Effector CD8-positive, alpha-beta T cell (primary cell): Measurements from ENCODE around the gene SSR2.
A peak's percentile ranks its signal among the peaks of the same experiment; 100 is the strongest.

Source experiments
- DNase-seq: peaks from one replicate; lab custom pipeline; 2025; lab: John Stamatoyannopoulos, UW
- total RNA-seq, 4 experiments: gene quantifications; one replicate each; lab custom pipeline; 2026; lab: John Stamatoyannopoulos, UW

SSR2 gene
- 146 to 160 (median 157) reads per million in 4 experiments for total RNA-seq

GRCh38 chr1:156020293-156021092 is at the start of gene SSR2:
SSR2 (minus strand) TSS chr1:156020951; CDS start chr1:156020167, 784 bp downstream.
- DNase-seq: peak; percentile 76

DNA sequence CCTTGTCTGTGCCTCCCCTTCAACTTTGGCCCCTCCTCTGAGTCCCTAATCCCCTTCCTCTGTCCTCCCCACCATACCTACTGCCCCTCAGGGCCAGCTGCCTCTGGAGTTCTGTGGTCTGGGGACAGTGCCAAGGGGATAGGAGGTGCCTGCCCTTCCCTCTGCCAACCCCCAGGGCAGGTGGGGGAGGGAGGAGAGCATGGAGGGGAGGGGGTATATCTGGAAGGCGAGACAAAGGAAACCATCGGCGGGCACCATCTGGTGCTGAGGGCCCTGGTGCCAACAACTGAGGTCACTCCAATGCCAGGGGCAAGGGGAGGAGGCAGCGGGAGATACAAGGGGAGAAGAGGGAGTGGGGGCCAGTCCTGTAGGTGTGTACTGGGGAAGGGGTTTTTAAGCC is 49.8 kb upstream of the SSR2 start:
- no peak for DNase-seq

GRCh38 chr1:156069490-156070455 is 49.0 kb upstream of the SSR2 start:
- DNase-seq: no peak

DNA sequence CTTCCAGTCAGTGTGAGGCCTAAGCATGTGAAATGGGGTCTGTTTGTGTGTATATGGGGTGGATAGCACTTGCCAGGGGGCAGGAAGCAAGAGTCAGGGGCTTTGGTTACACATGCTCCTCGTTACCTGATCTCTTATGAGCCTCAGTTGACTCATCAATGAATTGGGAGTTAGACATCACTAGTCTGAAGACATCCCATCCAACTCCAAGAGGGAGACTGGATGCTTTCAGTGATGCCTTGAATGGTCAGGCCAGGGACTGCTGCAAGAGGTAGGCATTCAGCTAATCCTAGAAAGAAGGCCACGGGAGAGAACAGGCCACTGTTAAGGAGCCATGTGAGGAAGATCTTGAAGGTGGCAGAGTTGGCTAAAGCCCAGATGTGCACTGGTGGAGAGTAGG is 46.5 kb upstream of the SSR2 start:
- DNase-seq: no peak

GRCh38 chr1:156065871-156066270 is 45.1 kb upstream of the SSR2 start:
- DNase-seq: no peak

GRCh38 chr1:156065212-156065611 is 44.5 kb upstream of the SSR2 start:
- no peak for DNase-seq

- DNase-seq: no peak
Observed at GRCh38 chr1:156064615-156065014, 43.9 kb upstream of the SSR2 start.

- DNase-seq: no peak
Observed at GRCh38 chr1:156063997-156064285, 43.2 kb upstream of the SSR2 start.

DNA sequence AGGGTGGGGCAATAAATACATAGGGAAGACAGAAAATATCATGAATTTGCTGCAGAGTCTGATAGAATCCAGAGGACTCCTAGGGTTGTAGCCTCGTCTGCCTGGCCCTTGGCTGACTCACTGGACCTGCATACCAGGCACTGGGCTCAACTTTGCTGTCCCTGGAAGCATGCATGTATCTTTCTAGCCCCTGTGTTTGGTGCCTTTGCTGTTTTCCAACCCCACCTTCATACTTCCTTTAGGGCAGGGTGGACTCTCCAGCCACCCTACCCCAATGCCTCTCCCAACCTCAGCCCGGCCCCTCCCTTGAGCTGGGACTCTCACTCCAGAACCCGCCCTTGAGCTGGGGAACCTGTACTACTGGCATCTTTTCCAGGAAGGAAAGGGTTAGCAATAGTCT is 41.4 kb upstream of the SSR2 start:
- no peak for DNase-seq

- no peak for DNase-seq
Observed at GRCh38 chr1:156060937-156061636, 40.3 kb upstream of the SSR2 start, which contains the start of gene RAB25. RAB25 (plus strand) TSS chr1:156061160; CDS start chr1:156061401, 241 bp downstream.

DNA sequence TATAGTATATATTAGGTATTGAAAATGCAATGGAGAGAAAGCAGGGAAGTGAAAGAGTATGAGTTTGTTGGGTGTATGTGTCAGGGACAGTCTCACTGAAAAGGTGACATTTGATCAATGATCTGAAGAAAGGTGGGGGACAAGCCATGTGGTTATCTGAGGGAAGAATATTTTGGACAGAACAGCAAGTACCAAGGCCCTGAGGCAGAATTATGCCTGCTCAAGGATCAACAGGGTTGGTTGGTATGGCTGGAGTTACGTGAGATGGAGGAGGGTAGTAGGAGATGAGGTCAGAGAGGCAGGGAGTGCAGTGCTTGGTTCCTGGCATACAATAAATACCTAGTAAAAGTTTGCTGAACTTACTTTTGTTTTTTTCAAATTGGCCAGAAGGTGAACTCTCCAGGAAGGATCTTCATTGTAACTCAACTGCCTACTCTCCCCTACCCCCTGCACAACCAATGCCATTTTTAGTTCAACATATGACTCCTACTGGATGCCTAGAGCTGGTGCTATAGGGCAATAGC is 35.6 kb upstream of the SSR2 start:
- DNase-seq: no peak

DNA sequence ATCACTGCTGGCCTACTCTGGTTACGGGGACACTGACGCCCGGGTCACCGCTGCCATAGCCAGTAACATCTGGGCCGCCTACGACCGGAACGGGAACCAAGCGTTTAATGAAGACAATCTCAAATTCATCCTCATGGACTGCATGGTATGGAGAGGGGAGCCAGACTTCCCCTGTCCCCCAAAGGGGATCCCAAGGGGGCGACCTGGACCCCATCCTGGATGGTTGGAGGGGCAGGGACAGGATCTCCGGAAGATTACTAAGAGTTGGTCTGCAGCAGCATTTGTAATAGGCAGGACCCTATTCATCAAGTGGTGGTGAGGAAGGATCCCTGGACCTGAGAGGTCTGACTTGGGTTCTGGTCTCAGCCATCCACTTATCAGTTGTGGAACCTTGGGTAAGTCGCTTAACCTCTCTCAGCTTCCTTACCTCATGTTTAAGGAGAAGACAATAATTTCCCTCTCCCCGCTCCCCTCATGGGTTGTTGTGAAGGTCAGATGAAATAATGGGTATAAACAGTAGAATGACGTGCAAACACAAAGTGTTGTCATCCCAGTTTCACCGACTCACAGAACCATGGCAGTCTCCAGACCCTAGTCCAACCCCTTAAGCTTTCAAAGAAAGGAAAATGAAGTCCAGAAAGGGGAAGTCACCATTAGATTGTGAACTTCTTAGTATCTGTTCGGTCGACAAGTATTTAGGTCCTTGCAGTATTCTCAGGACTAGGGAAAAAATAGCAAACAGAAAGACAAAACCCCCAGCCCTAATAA is 34.7 kb upstream of the SSR2 start:
- DNase-seq: no peak

DNA sequence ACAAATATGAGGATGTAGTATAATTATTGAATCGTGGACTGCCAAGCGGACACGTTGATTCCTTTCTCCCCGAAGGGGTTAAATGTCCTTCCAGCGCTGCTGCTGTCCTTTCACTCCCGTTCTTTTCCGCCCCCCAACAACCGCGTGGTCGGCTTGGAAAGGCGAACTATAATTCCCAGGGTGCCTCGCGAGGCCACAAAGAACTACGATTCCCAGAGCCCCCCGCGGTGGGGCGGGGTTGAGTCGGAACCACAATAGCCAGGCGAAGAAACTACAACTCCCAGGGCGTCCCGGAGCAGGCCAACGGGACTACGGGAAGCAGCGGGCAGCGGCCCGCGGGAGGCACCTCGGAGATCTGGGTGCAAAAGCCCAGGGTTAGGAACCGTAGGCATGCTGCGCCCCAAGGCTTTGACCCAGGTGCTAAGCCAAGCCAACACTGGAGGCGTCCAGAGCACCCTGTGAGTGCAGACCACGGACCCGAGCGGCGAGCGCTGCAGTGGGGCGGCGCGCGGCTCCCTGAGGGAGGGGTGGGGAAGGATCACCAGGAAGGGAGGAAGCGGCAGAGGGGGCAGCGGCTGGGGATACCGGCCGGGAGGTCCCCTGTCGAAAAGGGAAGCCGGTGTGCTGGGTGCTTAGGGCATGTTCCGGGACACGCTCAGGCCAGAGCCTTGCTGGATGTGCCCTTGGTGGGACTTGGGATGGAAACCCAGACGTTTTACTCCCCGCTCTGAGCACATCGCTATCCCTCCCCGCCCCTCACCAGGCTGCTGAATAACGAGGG is 33.9 kb upstream of the SSR2 start, which contains the start of gene LAMTOR2:
TSS of gene LAMTOR2 (plus strand) at position 283 of the 781 bp plus-strand sequence. CDS start at position 391, 108 bp downstream.
- DNase-seq: peak; percentile 94

- DNase-seq: peak; percentile 66
Observed at GRCh38 chr1:156053768-156054499, 33.2 kb upstream of the SSR2 start, which contains the start of gene UBQLN4. UBQLN4 (minus strand) TSS chr1:156053798; CDS start chr1:156053701, 97 bp downstream.

GRCh38 chr1:156052862-156053767 is 32.4 kb upstream of the SSR2 start:
- peak; percentile 68 for DNase-seq

GRCh38 chr1:156051011-156051725 is 30.4 kb upstream of the SSR2 start:
- no peak for DNase-seq

DNA sequence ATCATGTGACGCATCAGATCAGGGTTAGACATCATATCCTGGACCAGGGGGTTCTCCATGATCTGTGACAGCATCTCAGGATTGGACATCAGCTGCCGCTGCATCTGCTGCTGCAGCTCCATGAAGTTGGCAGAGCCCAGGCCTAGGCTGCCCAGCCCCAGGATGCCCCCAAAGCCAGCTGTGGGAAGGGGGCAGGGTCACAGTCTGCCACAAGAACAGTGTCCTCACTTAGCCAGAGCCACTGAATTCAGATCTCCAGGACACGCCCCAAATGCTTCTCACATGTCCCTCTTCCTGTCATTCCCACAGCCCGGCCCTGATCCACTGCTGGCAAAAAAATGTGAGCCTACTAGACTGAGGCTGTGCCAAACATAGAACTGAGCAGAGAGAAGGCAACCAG is 29.6 kb upstream of the SSR2 start:
- no peak for DNase-seq
